ENCODE data around the gene ZNF341.

ZNF341 gene

GRCh38 chr20:33783818-33784217, 52.0 kb downstream of the ZNF341 start:
- Histone ChIP-seq H3K4me2 (ENCODE audit: insufficient read depth, low read length) (no peak overlapping the region), H3K36me3 (ENCODE audit: insufficient read depth, low read length) (no peaks in the 10 kb centered on the region), H3K79me2 (ENCODE audit: insufficient read depth, low read length) (no peaks in the 10 kb centered on the region), H3K4me1 (ENCODE audit: insufficient read depth, low read length) (0 out of 2 replicates have a peak, but pooled peaks cover 1% of the 10 kb centered on the region), H4K20me1 (ENCODE audit: insufficient read depth, low read length) (no peaks in the 10 kb centered on the region), H3K9ac (ENCODE audit: low read depth, low read length) (no peak overlapping the region), H3K27me3 (ENCODE audit: insufficient read depth, low read length, poor library complexity) (no peaks in the 10 kb centered on the region), H2AFZ (ENCODE audit: low read depth, low read length) (no peak overlapping the region), H3K4me3 (ENCODE audit: low read depth in 1 of 2, low read length in 2 of 2) (no peak overlapping the region), H3K9me3 (ENCODE audit: insufficient read depth, low read length, severe bottlenecking) (no peaks in the 10 kb centered on the region), H3K27ac (ENCODE audit: low read length) (no peak overlapping the region)
- ATAC-seq (ENCODE audit: insufficient read depth, low read depth) (no peak), DNase-seq (no peak)
- TF ChIP-seq EZH2 (IDR thresholded peaks at IDR 0.05; ENCODE audit: borderline replicate concordance, low read depth, low read length, severe bottlenecking) (no peak), CTCF (IDR thresholded peaks at IDR 0.05; ENCODE audit: borderline replicate concordance, extremely low read depth, low read length, poor library complexity, severe bottlenecking) (no peak)

GRCh38 chr20:33784225-33784624, 52.4 kb downstream of the ZNF341 start:
- H3K27ac ChIP-seq (ENCODE audit: low read length): no peak overlapping the region
- no peak overlapping the region for H3K4me2 ChIP-seq (ENCODE audit: insufficient read depth, low read length)
- H3K27me3 ChIP-seq (ENCODE audit: insufficient read depth, low read length, poor library complexity): no peaks in the 10 kb centered on the region
- H3K9ac ChIP-seq (ENCODE audit: low read depth, low read length): no peak overlapping the region
- no peak for TF ChIP-seq CTCF (IDR thresholded peaks at IDR 0.05; ENCODE audit: borderline replicate concordance, extremely low read depth, low read length, poor library complexity, severe bottlenecking)
- TF ChIP-seq EZH2 (IDR thresholded peaks at IDR 0.05; ENCODE audit: borderline replicate concordance, low read depth, low read length, severe bottlenecking): no peak
- H3K9me3 ChIP-seq (ENCODE audit: insufficient read depth, low read length, severe bottlenecking): no peaks in the 10 kb centered on the region
- no peaks in the 10 kb centered on the region for H3K4me1 ChIP-seq (ENCODE audit: insufficient read depth, low read length)
- H4K20me1 ChIP-seq (ENCODE audit: insufficient read depth, low read length): no peaks in the 10 kb centered on the region
- H3K79me2 ChIP-seq (ENCODE audit: insufficient read depth, low read length): no peaks in the 10 kb centered on the region
- no peak overlapping the region for H3K4me3 ChIP-seq (ENCODE audit: low read depth in 1 of 2, low read length in 2 of 2)
- DNase-seq (no peak), ATAC-seq (ENCODE audit: insufficient read depth, low read depth) (no peak)
- H2AFZ ChIP-seq (ENCODE audit: low read depth, low read length): no peak overlapping the region
- H3K36me3 ChIP-seq (ENCODE audit: insufficient read depth, low read length): no peaks in the 10 kb centered on the region

- Histone ChIP-seq H3K27ac (ENCODE audit: low read length) (no peak overlapping the region), H4K20me1 (ENCODE audit: insufficient read depth, low read length) (no peaks in the 10 kb centered on the region), H3K27me3 (ENCODE audit: insufficient read depth, low read length, poor library complexity) (no peaks in the 10 kb centered on the region), H3K4me3 (ENCODE audit: low read depth in 1 of 2, low read length in 2 of 2) (no peak overlapping the region), H3K79me2 (ENCODE audit: insufficient read depth, low read length) (no peaks in the 10 kb centered on the region), H2AFZ (ENCODE audit: low read depth, low read length) (no peak overlapping the region), H3K36me3 (ENCODE audit: insufficient read depth, low read length) (no peaks in the 10 kb centered on the region), H3K9me3 (ENCODE audit: insufficient read depth, low read length, severe bottlenecking) (no peaks in the 10 kb centered on the region), H3K9ac (ENCODE audit: low read depth, low read length) (no peak overlapping the region), H3K4me1 (ENCODE audit: insufficient read depth, low read length) (no peaks in the 10 kb centered on the region), H3K4me2 (ENCODE audit: insufficient read depth, low read length) (no peak overlapping the region)
- DNase-seq: no peak
- no peak for ATAC-seq (ENCODE audit: insufficient read depth, low read depth)
- TF ChIP-seq CTCF (IDR thresholded peaks at IDR 0.05; ENCODE audit: borderline replicate concordance, extremely low read depth, low read length, poor library complexity, severe bottlenecking): no peak
- TF ChIP-seq EZH2 (IDR thresholded peaks at IDR 0.05; ENCODE audit: borderline replicate concordance, low read depth, low read length, severe bottlenecking): no peak
These were observed 53.7 kb downstream of the ZNF341 start for GRCh38 chr20:33785503-33785902.

All from DND-41 (cell line).